Left ventricle myocardium inferior (tissue), 1 donor: ENCODE measurements around the gene NCK2. TPM values are rescaled to one million over a fixed set of nuclear protein-coding genes. Genes with fewer than 3 reads are reported as not detected.
"Not testable (repeated sequence)": the region's sequence is repeated elsewhere in the genome, so short reads cannot be mapped to it uniquely, and the experiment has no call there.

Source experiments
- DNase-seq: peaks from one replicate; pipeline ENCODE4 v3.0.0-alpha.2; 2020
- H3K27ac ChIP-seq: fragments of 200-600 bp; replicated peaks from 2 replicates; pipeline ENCODE4 v1.8.0; 2021
- H3K27me3 ChIP-seq: fragments of 200-600 bp; 2 replicates; pipeline ENCODE4 v1.8.0; 2021; ENCODE audit warnings: low read depth
- H3K36me3 ChIP-seq: fragments of 200-600 bp; 2 replicates; pipeline ENCODE4 v1.8.0; 2021
- H3K4me1 ChIP-seq: fragments of 200-600 bp; 2 replicates; pipeline ENCODE4 v1.8.0; 2021
- H3K4me3 ChIP-seq: fragments of 200-600 bp; 2 replicates; pipeline ENCODE4 v1.8.0; 2021; ENCODE audit warnings: mild to moderate bottlenecking, moderate library complexity
- H3K9me3 ChIP-seq: fragments of 200-600 bp; replicated peaks from 2 replicates; pipeline ENCODE4 v1.8.0; 2021
- CTCF ChIP-seq: fragments of 200-600 bp; IDR thresholded peaks from 2 replicates; pipeline ENCODE4 v1.8.0; 2021; ENCODE audit warnings: antibody characterized with exemption, mild to moderate bottlenecking, borderline replicate concordance
- intact Hi-C: fragments of 100-400 bp; cut with micrococcal nuclease; formaldehyde crosslinking; loops from one replicate; pipeline ENCODE4 v1.11.0; 2022
- total RNA-seq: library from RNA; stranded (reverse); fragmentation: NEBNext Ultra II Directional; extraction: Animal tissue kit (Norgen Biotek cat#: 25700); gene quantifications from one replicate; pipeline ENCODE4 v1.2.1, GENCODE V29; 2021
- donor health status: DM: no; HTN: yes; CAD: no; lungs with severe emphysema.

The NCK2 gene
- total RNA-seq, 1 donor from 2014 or later, result 24.7 TPM

GRCh38 chr2:105893011-105893995 lies 148.6 kb downstream of the NCK2 start:
- peaks cover 19% of the 10 kb centered on the region for H3K9me3 ChIP-seq
- H3K4me3 ChIP-seq, result no peak overlapping the region
- no peak for TF ChIP-seq CTCF
- intact Hi-C loops, result no loop called here
- H3K36me3 ChIP-seq, result peaks cover 26% of the 10 kb centered on the region
- peaks cover 28% of the 10 kb centered on the region for H3K4me1 ChIP-seq
- H3K27me3 ChIP-seq, result no peaks in the 10 kb centered on the region
- DNase-seq, result no peak
- H3K27ac ChIP-seq, result no peak overlapping the region

- Histone ChIP-seq H3K36me3 (peaks cover 26% of the 10 kb centered on the region), H3K9me3 (peaks cover 15% of the 10 kb centered on the region), H3K27me3 (no peaks in the 10 kb centered on the region), H3K4me1 (peaks cover 17% of the 10 kb centered on the region), H3K27ac (no peak overlapping the region), H3K4me3 (no peak overlapping the region)
- no peak for TF ChIP-seq CTCF
- no peak for DNase-seq
- intact Hi-C loops, result no loop called here
These were observed 149.7 kb downstream of the NCK2 start for GRCh38 chr2:105894327-105894944.

- DNase-seq, result no peak
- peaks cover 15% of the 10 kb centered on the region for H3K9me3 ChIP-seq
- H3K4me3 ChIP-seq, result no peak overlapping the region
- no peaks in the 10 kb centered on the region for H3K27me3 ChIP-seq
- intact Hi-C loops, result no loop called here
- TF ChIP-seq CTCF, result no peak
- peaks cover 6% of the 10 kb centered on the region for H3K4me1 ChIP-seq
- peaks cover 26% of the 10 kb centered on the region for H3K36me3 ChIP-seq
- H3K27ac ChIP-seq, result no peak overlapping the region
These were observed 151.5 kb downstream of the NCK2 start for GRCh38 chr2:105895990-105896764.

- Histone ChIP-seq H3K9me3 (peaks cover 15% of the 10 kb centered on the region), H3K4me1 (peaks cover 6% of the 10 kb centered on the region), H3K4me3 (no peak overlapping the region), H3K36me3 (peaks cover 26% of the 10 kb centered on the region), H3K27me3 (no peaks in the 10 kb centered on the region), H3K27ac (no peak overlapping the region)
- no peak for DNase-seq
- TF ChIP-seq CTCF, result peak; percentile 29
- intact Hi-C loops, result no loop called here
These were observed 152.1 kb downstream of the NCK2 start for GRCh38 chr2:105896765-105897163.

GRCh38 chr2:105897694-105898093 lies 153.0 kb downstream of the NCK2 start:
- intact Hi-C loops, H3K27me3 ChIP-seq, H3K4me3 ChIP-seq, H3K4me1 ChIP-seq, DNase-seq, H3K27ac ChIP-seq: not testable (repeated sequence)
- Histone ChIP-seq H3K36me3 (peaks cover 26% of the 10 kb centered on the region), H3K9me3 (peaks cover 15% of the 10 kb centered on the region)
